OCI-LY7 (cell line): Measurements from ENCODE around the gene NCKAP5L.

ENCODE experiments used
- CTCF ChIP-seq: fragments of 200-600 bp; sonication (generic); conservative IDR thresholded peaks from 2 replicates; pipeline ENCODE4 v1.5.1; 2014; ENCODE audit warnings: mild to moderate bottlenecking, antibody characterized with exemption, low read length, moderate library complexity, mixed read lengths
- EZH2phosphoT487 ChIP-seq: fragments of 200-600 bp; sonication (generic); IDR thresholded peaks from 2 replicates; pipeline ENCODE4 v1.6.1; 2018; ENCODE audit warnings: low read depth, borderline replicate concordance, mild to moderate bottlenecking, mixed run types, antibody characterized with exemption, low read length, moderate library complexity, mixed read lengths

DNA sequence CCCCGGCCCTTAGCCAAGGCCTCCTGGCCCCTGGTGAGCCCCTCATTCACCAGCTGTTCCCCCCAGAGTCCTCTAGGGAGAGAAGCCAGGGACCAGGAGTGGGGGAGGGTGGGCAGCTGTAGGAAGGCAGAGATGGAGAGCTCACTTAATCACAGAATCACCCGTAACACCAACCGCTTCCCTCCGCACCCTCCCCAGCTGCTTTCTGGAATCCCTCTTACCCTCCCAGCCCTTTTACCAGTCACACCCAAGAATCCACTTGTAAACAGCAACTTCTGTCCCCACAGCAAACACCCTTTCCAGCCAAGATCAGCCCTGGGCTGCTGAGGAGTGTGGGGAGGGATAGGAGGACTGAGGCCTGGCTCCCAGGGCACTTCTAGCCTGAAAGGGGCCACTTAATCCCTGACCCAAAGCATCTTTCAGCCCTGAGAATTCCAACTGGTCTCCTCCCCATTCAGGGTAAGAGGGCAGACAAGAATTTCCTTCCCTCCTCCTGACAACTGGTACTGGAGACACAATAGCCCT is 18.8 kb downstream of the NCKAP5L start:
- TF ChIP-seq CTCF, result no peak
- TF ChIP-seq EZH2phosphoT487, result no peak
